ENCODE results near the gene DOCK4. TPM values are rescaled to one million over a fixed set of nuclear protein-coding genes. Genes with fewer than 3 reads are reported as not detected.

Gene DOCK4
- total RNA-seq, 1 donor from 2014 or later = 4.5 TPM

- Histone ChIP-seq H3K27me3 (ENCODE audit: control insufficient read depth, insufficient read depth, low read length) (no peaks in the 10 kb centered on the region), H3K36me3 (ENCODE audit: control insufficient read depth, insufficient read depth, low read length) (no peaks in the 10 kb centered on the region), H3K4me3 (ENCODE audit: low read depth, low read length) (no peak overlapping the region)
- TF ChIP-seq CTCF (IDR thresholded peaks at IDR 0.05; ENCODE audit: insufficient read depth, low read length, severe bottlenecking) = no peak
- FAIRE-seq (no peak), DNase-seq (ENCODE audit: low read depth) (peak; percentile 35)
These were observed 417.7 kb downstream of the DOCK4 start for GRCh38 chr7:111788286-111789047.

- no peaks in the 10 kb centered on the region for H3K27me3 ChIP-seq (ENCODE audit: control insufficient read depth, insufficient read depth, low read length)
These were observed 418.5 kb downstream of the DOCK4 start for GRCh38 chr7:111787741-111788140.

GRCh38 chr7:111787099-111787498, 419.1 kb downstream of the DOCK4 start:
- FAIRE-seq = no peak
- Histone ChIP-seq H3K36me3 (ENCODE audit: control insufficient read depth, insufficient read depth, low read length) (no peaks in the 10 kb centered on the region), H3K27me3 (ENCODE audit: control insufficient read depth, insufficient read depth, low read length) (no peaks in the 10 kb centered on the region), H3K4me3 (ENCODE audit: low read depth, low read length) (no peak overlapping the region)
- no peak for DNase-seq (ENCODE audit: low read depth)
- TF ChIP-seq CTCF (IDR thresholded peaks at IDR 0.05; ENCODE audit: insufficient read depth, low read length, severe bottlenecking) = no peak

More at GRCh38 chr7:111787741-111788140, 418.5 kb downstream of the DOCK4 start:
- no peaks in the 10 kb centered on the region for H3K36me3 ChIP-seq (ENCODE audit: control insufficient read depth, insufficient read depth, low read length)
- DNase-seq (ENCODE audit: low read depth) (no peak), FAIRE-seq (no peak)
- no peak overlapping the region for H3K4me3 ChIP-seq (ENCODE audit: low read depth, low read length)
- TF ChIP-seq CTCF (IDR thresholded peaks at IDR 0.05; ENCODE audit: insufficient read depth, low read length, severe bottlenecking) = no peak

GRCh38 chr7:111785076-111785475, 421.1 kb downstream of the DOCK4 start:
- no peaks in the 10 kb centered on the region for H3K27me3 ChIP-seq (ENCODE audit: control insufficient read depth, insufficient read depth, low read length)
- DNase-seq (ENCODE audit: low read depth) (peak; percentile 12), FAIRE-seq (no peak)
- H3K36me3 ChIP-seq (ENCODE audit: control insufficient read depth, insufficient read depth, low read length) = no peaks in the 10 kb centered on the region
- TF ChIP-seq CTCF (IDR thresholded peaks at IDR 0.05; ENCODE audit: insufficient read depth, low read length, severe bottlenecking) = no peak
- no peak overlapping the region for H3K4me3 ChIP-seq (ENCODE audit: low read depth, low read length)

GRCh38 chr7:111784296-111784695, 421.9 kb downstream of the DOCK4 start:
- TF ChIP-seq CTCF (IDR thresholded peaks at IDR 0.05; ENCODE audit: insufficient read depth, low read length, severe bottlenecking) = no peak
- H3K36me3 ChIP-seq (ENCODE audit: control insufficient read depth, insufficient read depth, low read length) = no peaks in the 10 kb centered on the region
- H3K27me3 ChIP-seq (ENCODE audit: control insufficient read depth, insufficient read depth, low read length) = no peaks in the 10 kb centered on the region
- no peak overlapping the region for H3K4me3 ChIP-seq (ENCODE audit: low read depth, low read length)
- DNase-seq (ENCODE audit: low read depth) (no peak), FAIRE-seq (no peak)

- no peak for DNase-seq (ENCODE audit: low read depth)
- no peaks in the 10 kb centered on the region for H3K36me3 ChIP-seq (ENCODE audit: control insufficient read depth, insufficient read depth, low read length)
- no peaks in the 10 kb centered on the region for H3K27me3 ChIP-seq (ENCODE audit: control insufficient read depth, insufficient read depth, low read length)
- no peak for FAIRE-seq
- TF ChIP-seq CTCF (IDR thresholded peaks at IDR 0.05; ENCODE audit: insufficient read depth, low read length, severe bottlenecking) = no peak
- H3K4me3 ChIP-seq (ENCODE audit: low read depth, low read length) = no peak overlapping the region
These were observed 422.3 kb downstream of the DOCK4 start for GRCh38 chr7:111783854-111784253.
